ENCODE data around the gene INSC. TPM values are rescaled to one million over a fixed set of nuclear protein-coding genes. Genes with fewer than 3 reads are reported as not detected.

The INSC gene
- total and polyA plus RNA-seq, 2 of the 8 experiments (the other 6 are each of a cell fraction or from before 2014, with no cell fraction given), result 0.58 to 0.59 TPM

DNA sequence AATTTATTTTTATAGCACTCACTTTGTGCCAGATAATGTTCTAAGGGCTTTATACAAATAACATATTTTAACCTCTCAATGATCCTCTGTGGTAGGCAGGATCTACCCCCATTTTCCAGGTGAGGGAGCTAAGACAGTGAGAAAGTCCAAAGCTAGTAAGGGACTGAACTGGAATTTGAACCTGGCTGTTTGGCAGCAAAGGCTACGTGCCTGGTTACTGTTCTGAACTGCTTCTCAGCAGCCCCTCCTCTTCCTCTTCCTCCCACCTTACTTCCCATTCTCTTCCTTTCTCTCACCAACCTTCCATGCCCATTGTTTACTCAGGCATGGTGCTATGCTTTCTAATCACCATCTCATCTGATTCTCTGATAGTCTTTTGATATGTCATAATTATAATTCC is 82.0 kb downstream of the INSC start:
- H4K8ac ChIP-seq (ENCODE audit: extremely low read depth, insufficient read depth, low read length), result no peak overlapping the region
- H3K79me1 ChIP-seq (ENCODE audit: low read depth, low read length), result no peaks in the 10 kb centered on the region
- TF ChIP-seq ATF3 (IDR thresholded peaks at IDR 0.05; ENCODE audit: insufficient read depth, low read depth, low read length) (no peak), TEAD4 (IDR thresholded peaks at IDR 0.05; ENCODE audit: low read depth, low read length) (no peak), ATF2 (IDR thresholded peaks at IDR 0.05; ENCODE audit: low read length) (no peak), BCL11A (IDR thresholded peaks at IDR 0.05; ENCODE audit: low read depth in 2 of 2, low read length in 2 of 2) (no peak), KDM4A (IDR thresholded peaks at IDR 0.05; ENCODE audit: low read depth, low read length, severe bottlenecking) (no peak), TBP (IDR thresholded peaks at IDR 0.05; ENCODE audit: low read depth, low read length) (no peak), POLR2AphosphoS5 (IDR thresholded peaks at IDR 0.05; ENCODE audit: low read depth, low read length) (no peak), EZH2 (IDR thresholded peaks at IDR 0.05; ENCODE audit: low read depth, low read length, severe bottlenecking) (no peak), RXRA (IDR thresholded peaks at IDR 0.05; ENCODE audit: insufficient read depth, low read depth, low read length) (no peak)
- no peak overlapping the region for H2AK5ac ChIP-seq (ENCODE audit: low read depth, low read length)
- H2BK15ac ChIP-seq (ENCODE audit: low read length), result no peak overlapping the region
- WGBS, 2 experiments (ENCODE audit: extremely low coverage in 1 of 2, insufficient coverage in 1 of 2, insufficient read length in 1 of 2, insufficient replicate concordance in 2 of 2, low coverage in 1 of 2, low lambda C conversion rate in 2 of 2, missing lambda C conversion rate in 1 of 2), result 70% methylated on average over 1 of the region's 1 CpG; no CpG with 5 or more reads in 1 of the 2 experiments
- no peaks in the 10 kb centered on the region for H3K4me1 ChIP-seq (replicated peaks in 1 of 4; ENCODE audit: control insufficient read depth in 3 of 4, insufficient read depth in 4 of 4, low read length in 3 of 4)
- no peak overlapping the region for H3K4me3 ChIP-seq (ENCODE audit: extremely low read depth in 1 of 4, insufficient read depth in 2 of 4, low read depth in 3 of 4, low read length in 4 of 4)
- H3K27me3 ChIP-seq (replicated peaks in 1 of 4; ENCODE audit: control insufficient read depth in 3 of 4, extremely low read depth in 1 of 4, insufficient read depth in 3 of 4, low read length in 3 of 4), result no peaks in the 10 kb centered on the region; a peak in 1 of 7 replicates
- no peak overlapping the region for H3K56ac ChIP-seq (replicated peaks; ENCODE audit: insufficient read length, low read depth, low read length)
- no peak overlapping the region for H2AFZ ChIP-seq (ENCODE audit: low read length)
- H2BK120ac ChIP-seq (replicated peaks; ENCODE audit: low read depth, low read length), result no peak overlapping the region
- no peaks in the 10 kb centered on the region for H3K79me2 ChIP-seq (ENCODE audit: control insufficient read depth in 1 of 2, insufficient read depth in 2 of 2, low read length in 2 of 2)
- H2BK20ac ChIP-seq (ENCODE audit: low read length), result no peak overlapping the region
- no peak overlapping the region for H3K18ac ChIP-seq (ENCODE audit: extremely low read depth, low read length)
- H3K4me2 ChIP-seq (ENCODE audit: insufficient read depth in 1 of 2, low read depth in 2 of 2, low read length in 2 of 2), result no peak overlapping the region
- no peak overlapping the region for H3K23ac ChIP-seq (ENCODE audit: insufficient read length)
- H3K36me3 ChIP-seq (ENCODE audit: control insufficient read depth in 2 of 4, insufficient read depth in 4 of 4, low read length in 3 of 4), result no peaks in the 10 kb centered on the region
- ChIA-PET POLR2A (ENCODE audit: partially characterized antibody) (no interaction called here), CTCF (ENCODE audit: partially characterized antibody) (interaction anchor here (0.9 to 4.5 kb wide), 11 partner anchors 9 to 289 kb away, joined by 3 to 16 read pairs (median 4); no protein-coding TSS in a partner anchor)
- DNase-seq (ENCODE audit: low read depth in 1 of 2, low spot score in 2 of 2) (no peak), FAIRE-seq (no peak)
- no peak overlapping the region for H3K27ac ChIP-seq (ENCODE audit: low read depth, low read length)
- H4K5ac ChIP-seq (ENCODE audit: insufficient read length, low read depth, low read length), result no peak overlapping the region
- no peak overlapping the region for H3K4ac ChIP-seq (replicated peaks; ENCODE audit: insufficient read length, low read depth, low read length)
- H3K9me3 ChIP-seq (ENCODE audit: insufficient read depth in 2 of 2, low read depth in 1 of 2, low read length in 1 of 2), result no peaks in the 10 kb centered on the region
- H2BK12ac ChIP-seq (ENCODE audit: low read depth, low read length), result no peak overlapping the region
- no peak overlapping the region for H3K14ac ChIP-seq (ENCODE audit: insufficient read length)
- no peak overlapping the region for H3K9ac ChIP-seq (replicated peaks in 1 of 4; ENCODE audit: extremely low read depth in 1 of 4, low read depth in 3 of 4, low read length in 3 of 4)
- no peaks in the 10 kb centered on the region for H4K20me1 ChIP-seq (replicated peaks in 1 of 2; ENCODE audit: control insufficient read depth in 1 of 2, insufficient read depth in 2 of 2, low read length in 2 of 2)
- no peak overlapping the region for H4K91ac ChIP-seq (replicated peaks; ENCODE audit: insufficient read length, low read length)
- no peaks in the 10 kb centered on the region for H3K23me2 ChIP-seq (ENCODE audit: low read depth, low read length)
- no peak overlapping the region for H2BK5ac ChIP-seq (ENCODE audit: low read depth, low read length)
